ENCODE results near the gene KCTD17.

DNA sequence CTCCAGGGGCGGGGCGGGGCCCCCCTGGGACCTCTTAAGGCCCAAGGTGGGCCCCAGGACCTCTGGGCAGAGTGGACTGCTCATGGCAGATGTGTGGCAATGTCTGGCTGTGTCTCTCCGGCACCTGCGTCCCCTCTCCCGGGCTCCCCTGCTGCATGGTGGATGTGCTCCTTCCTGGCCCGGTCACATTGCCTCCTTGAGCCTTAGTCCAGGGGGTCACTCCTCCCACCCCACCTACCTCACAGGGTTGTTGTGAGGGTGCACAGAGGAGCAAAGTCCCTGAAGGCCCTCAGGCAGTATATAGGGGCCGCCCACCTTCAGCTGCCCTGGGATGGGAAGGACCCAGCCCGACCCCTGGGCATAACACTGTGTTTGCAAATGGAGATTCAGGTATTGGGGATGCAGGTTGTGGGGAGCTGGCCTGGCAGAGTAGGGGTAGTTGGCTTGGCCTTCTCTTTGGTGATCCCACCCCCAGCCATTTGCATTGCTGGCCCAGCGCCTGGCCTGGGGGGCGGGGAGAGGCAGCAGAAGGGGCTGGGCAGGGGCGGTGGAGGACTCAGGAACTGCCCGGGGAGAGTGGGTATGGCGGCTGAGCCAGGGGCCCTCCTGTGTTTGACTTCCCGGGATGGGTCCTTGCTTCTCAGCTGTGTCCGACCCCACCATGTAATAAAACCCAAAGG, 11.3 kb downstream of the KCTD17 start:
- no peak for TF ChIP-seq POLR2AphosphoS5 (IDR thresholded peaks at IDR 0.05)
- TF ChIP-seq, protein P1, sequence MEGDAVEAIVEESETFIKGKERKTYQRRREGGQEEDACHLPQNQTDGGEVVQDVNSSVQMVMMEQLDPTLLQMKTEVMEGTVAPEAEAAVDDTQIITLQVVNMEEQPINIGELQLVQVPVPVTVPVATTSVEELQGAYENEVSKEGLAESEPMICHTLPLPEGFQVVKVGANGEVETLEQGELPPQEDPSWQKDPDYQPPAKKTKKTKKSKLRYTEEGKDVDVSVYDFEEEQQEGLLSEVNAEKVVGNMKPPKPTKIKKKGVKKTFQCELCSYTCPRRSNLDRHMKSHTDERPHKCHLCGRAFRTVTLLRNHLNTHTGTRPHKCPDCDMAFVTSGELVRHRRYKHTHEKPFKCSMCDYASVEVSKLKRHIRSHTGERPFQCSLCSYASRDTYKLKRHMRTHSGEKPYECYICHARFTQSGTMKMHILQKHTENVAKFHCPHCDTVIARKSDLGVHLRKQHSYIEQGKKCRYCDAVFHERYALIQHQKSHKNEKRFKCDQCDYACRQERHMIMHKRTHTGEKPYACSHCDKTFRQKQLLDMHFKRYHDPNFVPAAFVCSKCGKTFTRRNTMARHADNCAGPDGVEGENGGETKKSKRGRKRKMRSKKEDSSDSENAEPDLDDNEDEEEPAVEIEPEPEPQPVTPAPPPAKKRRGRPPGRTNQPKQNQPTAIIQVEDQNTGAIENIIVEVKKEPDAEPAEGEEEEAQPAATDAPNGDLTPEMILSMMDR (IDR thresholded peaks at IDR 0.05) = no peak
